Kidney (tissue), 14 donors: ENCODE data around the gene TCERG1L. TPM values are rescaled to one million over a fixed set of nuclear protein-coding genes. Genes with fewer than 3 reads are reported as not detected.

Experiments
- DNase-seq, 5 donors: peaks; one replicate each; pipeline ENCODE4 v3.0.0-alpha.2; 2013 to 2020
- FAIRE-seq: peaks from 2 replicates; lab custom pipeline; 2012; peaks lifted over from hg19 to GRCh38; lab: Jason Lieb, UNC
- H3K27ac ChIP-seq, 2 donors: one replicate each; pipeline ENCODE4 v1.7.0; 2013; ENCODE audit warnings: low read depth in 2 of 2, low read length in 2 of 2, inconsistent platforms in 1 of 2
- H3K27me3 ChIP-seq: one replicate; pipeline ENCODE4 v1.7.1; 2013; ENCODE audit warnings: low read length, inconsistent platforms; ENCODE audit not compliant: control insufficient read depth, insufficient read depth
- H3K36me3 ChIP-seq, 3 donors: one replicate each; pipeline versions ENCODE4 v1.7.0 to v1.7.1; 2013; ENCODE audit warnings: low read length in 3 of 3, control low read depth in 1 of 3, inconsistent platforms in 1 of 3; ENCODE audit not compliant: insufficient read depth in 3 of 3, control insufficient read depth in 2 of 3
- H3K4me1 ChIP-seq, 3 donors: one replicate each; pipeline versions ENCODE4 v1.7.0 to v1.7.1; 2013; ENCODE audit warnings: low read length in 3 of 3, inconsistent platforms in 1 of 3, low read depth in 1 of 3; ENCODE audit not compliant: control insufficient read depth in 2 of 3, insufficient read depth in 2 of 3
- H3K4me3 ChIP-seq, 3 donors: one replicate each; pipeline versions ENCODE4 v1.7.0 to v1.8.1; 2013; ENCODE audit warnings: low read length in 3 of 3, control low read depth in 1 of 3, inconsistent platforms in 1 of 3
- H3K9ac ChIP-seq, 3 donors: one replicate each; pipeline versions ENCODE4 v1.7.0 to v1.7.1; 2013; ENCODE audit warnings: low read length in 3 of 3, control low read depth in 1 of 3, inconsistent platforms in 1 of 3
- H3K9me3 ChIP-seq, 3 donors: one replicate each; pipeline versions ENCODE4 v1.7.0 to v1.7.1; 2013; ENCODE audit warnings: low read length in 3 of 3, control low read depth in 1 of 3, inconsistent platforms in 1 of 3; ENCODE audit not compliant: control insufficient read depth in 2 of 3, insufficient read depth in 1 of 3
- intact Hi-C: fragments of 100-400 bp; cut with DNase I; formaldehyde crosslinking; loops from one replicate; pipeline ENCODE4 v1.11.1; 2022
- polyA plus RNA-seq: library from polyadenylated mRNA; stranded (reverse); fragments of 350-450 nt; fragmentation: Illumina TruSeq; extraction: RNeasy Lipid Tissue Mini Kit (QIAGEN cat#74804); gene quantifications from one replicate; pipeline ENCODE4 v1.2.3, GENCODE V29; 2014; ENCODE audit warnings: low read depth, low replicate concordance; ENCODE audit not compliant: insufficient read depth
- total RNA-seq: library from RNA; stranded (reverse); fragmentation: NEBNext Ultra II Directional; extraction: Animal tissue kit (Norgen Biotek cat#: 25700); gene quantifications from one replicate; pipeline ENCODE4 v1.2.1, GENCODE V29; 2021
- TF ChIP-seq, protein P1 (sequence below): IDR thresholded peaks from 3 replicates; pipeline ENCODE4 v1.5.1; 2012; ENCODE audit warnings: mild to moderate bottlenecking, moderate library complexity, borderline replicate concordance; ENCODE audit not compliant: insufficient read depth; ENCODE audit errors: extremely low read depth
- donor health status: control.
- donor health status: control.
- donor health status: control.
- donor health status: control.
- donor health status: control.
- donor health status: DM: yes; HTN: yes; CAD: no.
- donor health status: Normal renal cell carcinoma (clear cell type).

Gene TCERG1L
- total and polyA plus RNA-seq, 2 donors from 2014 or later = not detected

DNA sequence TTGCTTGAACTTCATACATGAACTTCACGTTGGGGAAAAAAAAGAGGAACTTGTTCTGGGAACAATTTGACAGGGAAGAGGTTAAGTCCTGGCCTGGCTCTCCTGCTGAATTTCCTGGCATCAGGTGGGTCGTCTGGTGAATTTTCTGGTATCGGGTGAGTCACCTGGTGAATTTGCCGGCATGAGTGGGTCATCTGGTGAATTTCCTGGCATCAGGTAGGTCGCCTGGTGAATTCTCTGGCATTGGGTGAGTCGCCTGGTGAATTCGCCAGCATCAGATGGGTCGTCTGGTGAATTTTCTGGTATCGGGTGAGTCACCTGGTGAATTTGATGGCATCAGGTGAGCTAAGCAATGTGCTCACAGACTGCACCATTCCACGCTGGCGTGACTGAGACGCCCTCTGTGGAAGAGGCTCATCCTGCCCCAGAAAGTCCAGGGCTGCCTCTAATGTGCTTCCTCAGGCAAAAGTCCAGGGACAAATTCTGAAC, 255.4 kb downstream of the TCERG1L start:
- Histone ChIP-seq H3K9me3 (no peaks in the 10 kb centered on the region), H3K9ac (no peak overlapping the region), H3K4me3 (no peak overlapping the region), H3K27me3 (no peaks in the 10 kb centered on the region), H3K4me1 (no peaks in the 10 kb centered on the region), H3K27ac (no peak overlapping the region), H3K36me3 (no peaks in the 10 kb centered on the region)
- intact Hi-C loops = no loop called here
- TF ChIP-seq, protein P1, sequence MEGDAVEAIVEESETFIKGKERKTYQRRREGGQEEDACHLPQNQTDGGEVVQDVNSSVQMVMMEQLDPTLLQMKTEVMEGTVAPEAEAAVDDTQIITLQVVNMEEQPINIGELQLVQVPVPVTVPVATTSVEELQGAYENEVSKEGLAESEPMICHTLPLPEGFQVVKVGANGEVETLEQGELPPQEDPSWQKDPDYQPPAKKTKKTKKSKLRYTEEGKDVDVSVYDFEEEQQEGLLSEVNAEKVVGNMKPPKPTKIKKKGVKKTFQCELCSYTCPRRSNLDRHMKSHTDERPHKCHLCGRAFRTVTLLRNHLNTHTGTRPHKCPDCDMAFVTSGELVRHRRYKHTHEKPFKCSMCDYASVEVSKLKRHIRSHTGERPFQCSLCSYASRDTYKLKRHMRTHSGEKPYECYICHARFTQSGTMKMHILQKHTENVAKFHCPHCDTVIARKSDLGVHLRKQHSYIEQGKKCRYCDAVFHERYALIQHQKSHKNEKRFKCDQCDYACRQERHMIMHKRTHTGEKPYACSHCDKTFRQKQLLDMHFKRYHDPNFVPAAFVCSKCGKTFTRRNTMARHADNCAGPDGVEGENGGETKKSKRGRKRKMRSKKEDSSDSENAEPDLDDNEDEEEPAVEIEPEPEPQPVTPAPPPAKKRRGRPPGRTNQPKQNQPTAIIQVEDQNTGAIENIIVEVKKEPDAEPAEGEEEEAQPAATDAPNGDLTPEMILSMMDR = no peak
- DNase-seq (no peak), FAIRE-seq (no peak)

DNA sequence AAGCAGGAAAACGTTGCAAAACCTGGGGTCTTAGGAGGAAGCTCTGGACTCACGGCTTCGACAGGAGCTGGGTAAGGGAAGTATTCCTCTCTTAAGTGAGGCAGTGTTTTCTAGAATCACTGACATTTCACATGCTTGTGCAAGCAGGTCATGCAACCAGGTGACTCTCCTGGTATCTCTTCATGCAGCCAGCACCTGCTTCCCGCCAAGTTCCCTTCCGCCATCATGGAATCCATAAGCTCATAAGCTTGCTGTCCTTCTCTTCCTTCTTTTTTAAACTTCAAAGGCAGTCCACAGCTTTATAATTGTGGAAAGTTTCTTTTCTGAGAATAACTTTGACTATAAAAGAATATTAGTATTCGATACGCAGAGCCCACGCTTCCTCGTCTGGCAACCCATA, 256.1 kb downstream of the TCERG1L start:
- no peak overlapping the region for H3K9ac ChIP-seq
- no peaks in the 10 kb centered on the region for H3K9me3 ChIP-seq
- no peak for DNase-seq
- no peak for FAIRE-seq
- no peaks in the 10 kb centered on the region for H3K27me3 ChIP-seq
- H3K4me3 ChIP-seq = no peak overlapping the region
- H3K4me1 ChIP-seq = no peaks in the 10 kb centered on the region
- no peaks in the 10 kb centered on the region for H3K36me3 ChIP-seq
- TF ChIP-seq, protein P1 = no peak
- H3K27ac ChIP-seq = no peak overlapping the region
- intact Hi-C loops = no loop called here

DNA sequence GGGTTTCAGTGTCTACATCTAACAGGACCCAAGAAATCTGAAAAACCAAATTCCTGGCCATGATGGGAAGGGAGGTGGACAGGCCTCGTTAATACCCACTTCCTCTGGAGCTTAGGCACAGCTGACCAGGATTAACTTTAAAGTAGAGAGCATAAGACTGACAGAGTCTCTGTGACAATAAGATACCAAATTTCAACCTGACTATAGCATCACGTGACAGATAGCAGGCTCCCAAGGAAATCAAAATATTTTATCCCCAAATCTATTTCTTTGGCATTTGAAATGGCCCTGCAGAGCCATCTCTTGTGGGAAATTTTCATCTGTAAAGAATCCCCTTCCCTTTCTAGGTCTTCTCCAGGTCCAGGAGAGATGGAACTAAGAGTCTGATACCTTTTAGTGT, 258.3 kb downstream of the TCERG1L start:
- H3K9me3 ChIP-seq = no peaks in the 10 kb centered on the region
- H3K4me3 ChIP-seq = no peak overlapping the region
- H3K36me3 ChIP-seq = no peaks in the 10 kb centered on the region
- no peak overlapping the region for H3K9ac ChIP-seq
- no peak for FAIRE-seq
- no peak overlapping the region for H3K27ac ChIP-seq
- TF ChIP-seq, protein P1 = no peak
- no peak for DNase-seq
- no peaks in the 10 kb centered on the region for H3K27me3 ChIP-seq
- no peaks in the 10 kb centered on the region for H3K4me1 ChIP-seq
- intact Hi-C loops = no loop called here
